PC-3 (cell line): ENCODE results near the gene ERG28.

Experiments used
- CTCF ChIP-seq: fragments of 300-600 bp; sonication (generic); conservative IDR thresholded peaks from 2 replicates; pipeline ENCODE4 v1.5.1; 2017; ENCODE audit warnings: antibody characterized with exemption, low read depth, mild to moderate bottlenecking, low read length
- EZH2 ChIP-seq: fragments of 300-600 bp; sonication (generic); IDR thresholded peaks from one replicate; pipeline ENCODE4 v1.6.1; 2017; ENCODE audit warnings: antibody characterized with exemption, mild to moderate bottlenecking, low read length; ENCODE audit not compliant: unreplicated experiment
- EZH2phosphoT487 ChIP-seq: fragments of 300-600 bp; sonication (generic); IDR thresholded peaks from 2 replicates; pipeline ENCODE4 v1.6.1; 2018; ENCODE audit warnings: mild to moderate bottlenecking, antibody characterized with exemption, low read length, borderline replicate concordance

- no peak for TF ChIP-seq CTCF
- TF ChIP-seq EZH2: no peak
- TF ChIP-seq EZH2phosphoT487: no peak
These were observed 3.3 kb downstream of the ERG28 start for GRCh38 chr14:75657331-75657730.
